ENCODE results near the gene BICRA. TPM values are rescaled to one million over a fixed set of nuclear protein-coding genes. Genes with fewer than 3 reads are reported as not detected.

The BICRA gene
- total and polyA plus RNA-seq, 2 experiments from 2014 or later, result 3.0 to 13.5 TPM

- no peak for DNase-seq (ENCODE audit: low read depth in 1 of 2, low spot score in 1 of 2)
- Histone ChIP-seq H3K36me3 (no peaks in the 10 kb centered on the region), H3K4me3 (no peak overlapping the region), H3K4me1 (ENCODE audit: low read depth) (peaks cover 5% of the 10 kb centered on the region), H3K27me3 (no peaks in the 10 kb centered on the region), H3K27ac (peak overlapping the region; percentile 10), H3K9me3 (ENCODE audit: low read depth) (no peaks in the 10 kb centered on the region)
- TF ChIP-seq CTCF (IDR thresholded peaks at IDR 0.05; ENCODE audit: low read depth, low read length), result no peak
These were observed 14.4 kb downstream of the BICRA start for GRCh38 chr19:47623151-47623920.

- Histone ChIP-seq H3K4me3 (no peak overlapping the region), H3K9me3 (ENCODE audit: low read depth) (no peaks in the 10 kb centered on the region), H3K36me3 (no peaks in the 10 kb centered on the region), H3K27ac (peak overlapping the region; percentile 10), H3K4me1 (ENCODE audit: low read depth) (no peaks in the 10 kb centered on the region), H3K27me3 (no peaks in the 10 kb centered on the region)
- peak in 1 of 2 donors; percentile 17 for DNase-seq (ENCODE audit: low read depth in 1 of 2, low spot score in 1 of 2)
- TF ChIP-seq CTCF (IDR thresholded peaks at IDR 0.05; ENCODE audit: low read depth, low read length), result no peak
These were observed 15.0 kb downstream of the BICRA start for GRCh38 chr19:47623921-47624391.

- H3K27ac ChIP-seq, result peak overlapping the region; percentile 34
- no peak for TF ChIP-seq CTCF (IDR thresholded peaks at IDR 0.05; ENCODE audit: low read depth, low read length)
These were observed 16.7 kb downstream of the BICRA start for GRCh38 chr19:47625650-47626049.

GRCh38 chr19:47626238-47626637, 17.3 kb downstream of the BICRA start:
- Histone ChIP-seq H3K9me3 (ENCODE audit: low read depth) (no peaks in the 10 kb centered on the region), H3K4me1 (ENCODE audit: low read depth) (no peaks in the 10 kb centered on the region), H3K4me3 (no peak overlapping the region), H3K27ac (no peak overlapping the region), H3K36me3 (no peaks in the 10 kb centered on the region), H3K27me3 (no peaks in the 10 kb centered on the region)
- TF ChIP-seq CTCF (IDR thresholded peaks at IDR 0.05; ENCODE audit: low read depth, low read length), result no peak
- DNase-seq (ENCODE audit: low read depth in 1 of 2, low spot score in 1 of 2), result no peak

More at GRCh38 chr19:47625650-47626049, 16.7 kb downstream of the BICRA start:
- Histone ChIP-seq H3K9me3 (ENCODE audit: low read depth) (no peaks in the 10 kb centered on the region), H3K4me1 (ENCODE audit: low read depth) (no peaks in the 10 kb centered on the region), H3K4me3 (no peak overlapping the region), H3K36me3 (no peaks in the 10 kb centered on the region), H3K27me3 (no peaks in the 10 kb centered on the region)
- DNase-seq (ENCODE audit: low read depth in 1 of 2, low spot score in 1 of 2), result no peak

- DNase-seq (ENCODE audit: low read depth in 1 of 2, low spot score in 1 of 2), result no peak
- no peaks in the 10 kb centered on the region for H3K9me3 ChIP-seq (ENCODE audit: low read depth)
These were observed 19.3 kb downstream of the BICRA start for GRCh38 chr19:47628078-47628771.

More at GRCh38 chr19:47628078-47628771, 19.3 kb downstream of the BICRA start:
- H3K4me1 ChIP-seq (ENCODE audit: low read depth), result no peaks in the 10 kb centered on the region
- no peaks in the 10 kb centered on the region for H3K27me3 ChIP-seq
- H3K27ac ChIP-seq, result peak overlapping the region; percentile 9
- no peaks in the 10 kb centered on the region for H3K36me3 ChIP-seq
- no peak overlapping the region for H3K4me3 ChIP-seq
- no peak for TF ChIP-seq CTCF (IDR thresholded peaks at IDR 0.05; ENCODE audit: low read depth, low read length)

Data from cardiac muscle cell (in vitro differentiated cells and primary cell).